ENCODE measurements around the gene ASIC2. TPM values are rescaled to one million over a fixed set of nuclear protein-coding genes. Genes with fewer than 3 reads are reported as not detected.

ASIC2 gene
- under 0.01 and 0.18 TPM in 2 replicates for total RNA-seq

DNA sequence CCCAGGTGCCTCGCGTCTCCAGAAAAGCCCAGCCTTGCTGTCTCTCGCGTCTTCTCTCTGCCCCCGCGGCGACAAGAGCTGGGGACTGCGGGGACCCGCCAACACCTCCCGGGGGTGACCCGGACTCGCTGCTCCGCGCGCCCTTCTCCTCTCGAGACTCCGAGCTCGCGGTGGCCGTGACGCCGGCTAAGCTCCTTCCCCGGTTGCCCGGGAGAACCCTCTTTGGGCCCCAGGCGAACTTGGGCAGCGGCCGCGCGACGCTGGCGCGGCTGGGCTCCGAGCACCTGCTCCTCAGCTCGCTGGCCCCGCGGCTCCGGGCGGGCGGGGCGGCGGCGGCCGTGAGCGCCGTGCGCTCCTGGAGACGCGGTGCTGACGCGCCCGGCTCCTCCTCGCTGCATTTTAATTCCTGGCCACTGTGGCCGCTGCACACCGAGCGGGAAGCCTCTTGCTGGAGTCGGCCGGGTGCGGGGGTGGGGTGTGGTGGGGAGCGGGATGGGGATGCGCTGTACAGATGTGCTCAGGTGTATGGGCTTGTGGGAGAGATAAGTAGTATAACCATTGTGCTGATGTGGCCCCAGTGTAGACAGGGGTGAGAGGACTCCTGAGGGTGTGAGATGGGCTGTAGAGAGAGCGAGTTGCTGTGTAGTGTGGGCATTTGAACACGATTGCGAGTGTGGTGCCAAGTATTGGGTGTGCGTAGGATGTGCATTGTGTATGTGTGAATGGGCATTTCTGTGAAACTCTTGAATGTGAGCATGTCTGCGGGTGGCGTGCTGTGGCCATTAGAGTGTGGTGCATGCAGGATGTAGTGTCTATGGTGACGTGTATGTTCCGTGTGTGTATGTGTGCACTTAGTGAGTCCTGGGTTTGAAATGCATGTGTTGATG is at the start of gene ASIC2:
Gene ASIC2, minus strand, starts transcription at position 315 of the 887 bp plus-strand sequence.

